Fibroblast of the aortic adventitia (primary cell): ENCODE measurements around the gene STXBP4. TPM values are rescaled to one million over a fixed set of nuclear protein-coding genes. Genes with fewer than 3 reads are reported as not detected.

ENCODE experiments used
- DNase-seq: peaks from one replicate; pipeline ENCODE4 v3.0.0-alpha.2; 2010; ENCODE audit warnings: low read depth
- H3K4me3 ChIP-seq: 2 replicates; pipeline ENCODE4 v1.5.1; 2011; ENCODE audit warnings: low read depth, mild to moderate bottlenecking, control low read depth, low read length, moderate library complexity
- total RNA-seq: library from RNA; depleted of rRNA; stranded (reverse); fragments of >200 nt; gene quantifications from 2 replicates; pipeline ENCODE4 v1.2.3, GENCODE V29; 2012; ENCODE audit warnings: low replicate concordance
- TF ChIP-seq, protein P1 (sequence below): IDR thresholded peaks from 2 replicates; pipeline ENCODE4 v1.5.1; 2011; ENCODE audit warnings: mild to moderate bottlenecking, low read length, control low read depth, inconsistent platforms; ENCODE audit not compliant: insufficient read depth

Gene STXBP4
- total RNA-seq, 1 donor, result 32.0 TPM

DNA sequence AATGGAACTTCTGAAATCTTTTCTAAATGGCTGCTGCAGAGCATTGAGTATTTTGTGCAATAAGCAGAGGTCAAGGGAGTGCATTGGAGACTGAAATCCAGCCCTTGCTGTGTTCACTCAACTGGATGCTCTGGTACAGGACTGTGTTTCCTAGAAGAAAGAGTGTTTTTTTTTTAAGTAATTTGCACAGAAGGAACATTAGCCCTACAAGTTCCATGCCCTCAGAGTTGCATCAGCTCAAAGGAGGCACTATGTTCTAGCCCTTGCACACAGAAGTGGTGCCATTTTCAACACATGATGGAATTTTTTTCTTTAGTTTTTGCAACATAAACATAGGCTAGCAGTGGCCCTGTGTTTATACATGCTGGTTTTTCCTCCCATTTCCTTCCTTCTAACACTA lies 152.1 kb downstream of the STXBP4 start:
- DNase-seq, result no peak
- TF ChIP-seq, protein P1, sequence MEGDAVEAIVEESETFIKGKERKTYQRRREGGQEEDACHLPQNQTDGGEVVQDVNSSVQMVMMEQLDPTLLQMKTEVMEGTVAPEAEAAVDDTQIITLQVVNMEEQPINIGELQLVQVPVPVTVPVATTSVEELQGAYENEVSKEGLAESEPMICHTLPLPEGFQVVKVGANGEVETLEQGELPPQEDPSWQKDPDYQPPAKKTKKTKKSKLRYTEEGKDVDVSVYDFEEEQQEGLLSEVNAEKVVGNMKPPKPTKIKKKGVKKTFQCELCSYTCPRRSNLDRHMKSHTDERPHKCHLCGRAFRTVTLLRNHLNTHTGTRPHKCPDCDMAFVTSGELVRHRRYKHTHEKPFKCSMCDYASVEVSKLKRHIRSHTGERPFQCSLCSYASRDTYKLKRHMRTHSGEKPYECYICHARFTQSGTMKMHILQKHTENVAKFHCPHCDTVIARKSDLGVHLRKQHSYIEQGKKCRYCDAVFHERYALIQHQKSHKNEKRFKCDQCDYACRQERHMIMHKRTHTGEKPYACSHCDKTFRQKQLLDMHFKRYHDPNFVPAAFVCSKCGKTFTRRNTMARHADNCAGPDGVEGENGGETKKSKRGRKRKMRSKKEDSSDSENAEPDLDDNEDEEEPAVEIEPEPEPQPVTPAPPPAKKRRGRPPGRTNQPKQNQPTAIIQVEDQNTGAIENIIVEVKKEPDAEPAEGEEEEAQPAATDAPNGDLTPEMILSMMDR, result no peak
- H3K4me3 ChIP-seq, result no peak overlapping the region

- TF ChIP-seq, protein P1, result no peak
- H3K4me3 ChIP-seq, result no peak overlapping the region
- DNase-seq, result no peak
Measured at GRCh38 chr17:55121268-55121667, 152.7 kb downstream of the STXBP4 start.

GRCh38 chr17:55122114-55122513 lies 153.5 kb downstream of the STXBP4 start:
- no peak for DNase-seq
- TF ChIP-seq, protein P1, result no peak

DNA sequence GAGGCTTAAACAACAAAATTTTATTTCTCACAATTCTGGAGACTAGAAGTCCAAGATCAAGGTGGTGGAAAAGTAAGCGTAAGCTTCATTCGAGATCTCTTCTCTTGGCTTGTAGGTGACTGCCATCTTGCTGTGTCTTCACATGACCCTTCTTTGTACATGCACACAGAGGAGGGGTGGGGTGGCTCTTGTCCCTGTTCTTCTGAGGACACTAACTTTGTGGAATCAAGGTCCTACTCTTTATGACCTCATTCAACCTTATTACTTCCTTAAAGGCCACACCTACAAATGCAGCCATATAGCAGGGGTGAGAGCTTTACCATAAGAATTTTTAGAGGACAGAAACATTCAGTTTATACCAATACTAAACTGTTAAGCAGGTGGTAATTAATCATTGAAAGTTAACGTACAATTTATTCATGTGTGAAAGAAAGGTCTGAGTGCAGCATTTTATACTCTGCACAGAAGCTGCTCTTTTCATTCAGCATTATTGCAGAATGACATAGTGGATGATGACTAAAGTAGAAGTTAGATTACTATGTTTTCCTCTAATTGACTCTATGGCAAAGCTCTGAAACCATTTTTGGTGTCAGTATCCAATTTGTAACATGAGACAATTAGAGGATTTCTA lies 156.3 kb downstream of the STXBP4 start:
- no peak overlapping the region for H3K4me3 ChIP-seq
- TF ChIP-seq, protein P1, result no peak
- no peak for DNase-seq

More at GRCh38 chr17:55122114-55122513, 153.5 kb downstream of the STXBP4 start:
- no peak overlapping the region for H3K4me3 ChIP-seq

GRCh38 chr17:55133583-55133982 lies 165.0 kb downstream of the STXBP4 start:
- TF ChIP-seq, protein P1, result no peak
- no peak for DNase-seq
- H3K4me3 ChIP-seq, result no peak overlapping the region

- TF ChIP-seq, protein P1, result no peak
- peak; percentile 8 for DNase-seq
Measured at GRCh38 chr17:55134486-55135157, 166.1 kb downstream of the STXBP4 start.

More at GRCh38 chr17:55134486-55135157, 166.1 kb downstream of the STXBP4 start:
- no peak overlapping the region for H3K4me3 ChIP-seq
